HEK293 (cell line): Measurements from ENCODE around the gene CFAP45.

Experiments
- CTCF ChIA-PET: fragments of 350-600 bp; formaldehyde crosslinking; extraction: SDS; loops from one replicate; lab custom pipeline; 2021; ENCODE audit warnings: antibody characterized with exemption; lab: Yijun Ruan, JAX
- POLR2A ChIA-PET: fragments of 300-600 bp; formaldehyde crosslinking; extraction: SDS; loops from one replicate; lab custom pipeline; 2020; ENCODE audit warnings: antibody characterized with exemption, inconsistent platforms; lab: Yijun Ruan, JAX
- H3K27ac ChIP-seq: fragments of 200-500 bp; sonication (Bioruptor generic); 2 replicates; pipeline ENCODE4 v1.5.1; 2014; ENCODE audit warnings: low read depth, low read length, control low read depth, inconsistent platforms; ENCODE audit errors: extremely low read depth
- H3K36me3 ChIP-seq, 2 experiments: fragments of 200-500 bp in 1 of 2; sonication (Bioruptor generic) in 1 of 2; 1 replicate in 1 of 2; 2 replicates in 1 of 2; pipeline ENCODE4 v1.5.1; 2014 to 2017; ENCODE audit warnings: inconsistent platforms in 2 of 2, low read length in 2 of 2; ENCODE audit not compliant: control insufficient read depth in 2 of 2, insufficient read depth in 1 of 2
- H3K4me1 ChIP-seq: fragments of 200-500 bp; sonication (Bioruptor generic); 2 replicates; pipeline ENCODE4 v1.5.1; 2014; ENCODE audit warnings: mild to moderate bottlenecking, low read length, inconsistent platforms; ENCODE audit not compliant: control insufficient read depth, insufficient read depth
- H3K4me3 ChIP-seq: 2 replicates; pipeline ENCODE4 v1.5.1; 2011; ENCODE audit warnings: low read depth, mild to moderate bottlenecking, control low read depth, low read length, moderate library complexity
- H3K9me3 ChIP-seq: fragments of 200-500 bp; sonication (Bioruptor generic); 2 replicates; pipeline ENCODE4 v1.5.1; 2014; ENCODE audit warnings: low read depth, low read length, inconsistent platforms; ENCODE audit not compliant: control insufficient read depth, insufficient read depth
- AEBP2 ChIP-seq: fragments of 450-650 bp; formaldehyde crosslinking; IDR thresholded peaks from 2 replicates; pipeline ENCODE4 v1.5.1; 2016; ENCODE audit warnings: missing biosample characterization, missing genetic modification characterization, borderline replicate concordance
- GLIS1 ChIP-seq: fragments of 450-650 bp; formaldehyde crosslinking; IDR thresholded peaks from 2 replicates; pipeline ENCODE4 v1.5.1; 2016; ENCODE audit warnings: missing biosample characterization, missing genetic modification characterization
- KLF1 ChIP-seq: fragments of 450-650 bp; formaldehyde crosslinking; IDR thresholded peaks from 2 replicates; pipeline ENCODE4 v1.5.1; 2016; ENCODE audit warnings: missing biosample characterization, missing genetic modification characterization
- KLF10 ChIP-seq: fragments of 450-650 bp; IDR thresholded peaks from 2 replicates; pipeline ENCODE4 v1.5.1; 2018; ENCODE audit warnings: missing biosample characterization, mild to moderate bottlenecking, missing genetic modification characterization
- MYNN ChIP-seq: fragments of 450-650 bp; formaldehyde crosslinking; IDR thresholded peaks from 2 replicates; pipeline ENCODE4 v1.5.1; 2016; ENCODE audit warnings: missing biosample characterization, missing genetic modification characterization, borderline replicate concordance
- OSR2 ChIP-seq: fragments of 450-650 bp; formaldehyde crosslinking; IDR thresholded peaks from 2 replicates; pipeline ENCODE4 v1.5.1; 2016; ENCODE audit warnings: missing biosample characterization, missing genetic modification characterization
- ZBTB48 ChIP-seq: fragments of 450-650 bp; formaldehyde crosslinking; IDR thresholded peaks from 2 replicates; pipeline ENCODE4 v1.5.1; 2016; ENCODE audit warnings: missing biosample characterization, missing genetic modification characterization
- ZFHX2 ChIP-seq: fragments of 450-650 bp; formaldehyde crosslinking; conservative IDR thresholded peaks from 2 replicates; pipeline ENCODE4 v1.5.1; 2016; ENCODE audit warnings: missing biosample characterization, missing genetic modification characterization
- ZIC2 ChIP-seq: fragments of 450-650 bp; formaldehyde crosslinking; IDR thresholded peaks from 2 replicates; pipeline ENCODE4 v1.5.1; 2016; ENCODE audit warnings: missing biosample characterization, missing genetic modification characterization
- ZNF280D ChIP-seq: fragments of 450-650 bp; formaldehyde crosslinking; IDR thresholded peaks from 2 replicates; pipeline ENCODE4 v1.5.1; 2016; ENCODE audit warnings: missing biosample characterization, missing genetic modification characterization
- ZNF398 ChIP-seq: fragments of 450-650 bp; formaldehyde crosslinking; IDR thresholded peaks from 2 replicates; pipeline ENCODE4 v1.5.1; 2017; ENCODE audit warnings: missing biosample characterization, missing genetic modification characterization
- ZNF600 ChIP-seq: fragments of 450-650 bp; formaldehyde crosslinking; IDR thresholded peaks from 2 replicates; pipeline ENCODE4 v1.5.1; 2016; ENCODE audit warnings: missing biosample characterization, missing genetic modification characterization
- ZNF664 ChIP-seq: fragments of 450-650 bp; formaldehyde crosslinking; IDR thresholded peaks from 2 replicates; pipeline ENCODE4 v1.5.1; 2016; ENCODE audit warnings: missing biosample characterization, missing genetic modification characterization
- ZNF791 ChIP-seq: fragments of 450-650 bp; formaldehyde crosslinking; IDR thresholded peaks from 2 replicates; pipeline ENCODE4 v1.5.1; 2016; ENCODE audit warnings: missing biosample characterization, missing genetic modification characterization
- TF ChIP-seq, protein P1 (sequence below): fragments of 450-650 bp; formaldehyde crosslinking; IDR thresholded peaks from 2 replicates; pipeline ENCODE4 v1.5.1; 2017; ENCODE audit warnings: missing biosample characterization, missing genetic modification characterization

Gene CFAP45

DNA sequence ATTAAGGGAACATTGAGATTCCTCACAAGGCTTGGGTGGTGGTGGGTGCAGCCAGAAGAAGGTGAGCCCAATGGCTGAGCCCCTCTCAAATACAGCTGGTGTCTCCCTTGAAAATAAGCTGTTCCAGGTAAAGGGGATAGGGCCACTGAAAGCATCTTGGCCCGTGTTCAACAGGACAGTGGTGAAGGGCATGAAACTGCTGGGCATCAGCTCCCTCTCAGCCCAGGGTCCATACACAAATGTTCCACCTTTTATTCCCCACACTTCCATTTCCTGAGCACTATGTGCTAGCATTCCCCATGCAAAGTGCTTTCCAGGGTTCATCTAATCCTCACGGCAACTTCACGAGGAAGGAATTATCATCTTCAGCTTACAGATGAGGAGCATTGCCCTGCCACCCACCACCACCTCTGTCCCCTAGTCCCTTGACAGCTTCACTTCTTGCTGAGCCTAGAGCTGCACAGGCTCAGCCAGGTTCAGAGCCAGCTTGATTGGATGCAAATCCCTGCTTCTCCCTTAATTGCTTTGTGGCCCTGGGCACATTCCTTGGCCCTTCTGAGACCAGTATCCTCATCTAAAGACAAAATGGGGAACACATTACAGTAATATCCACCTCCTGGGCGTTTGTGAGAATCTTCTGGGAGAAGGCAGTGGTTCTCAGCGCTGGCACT is 15.7 kb upstream of the CFAP45 start:
- peaks cover 24% of the 10 kb centered on the region for H3K4me1 ChIP-seq
- TF ChIP-seq ZBTB48 (peak; percentile 99), ZNF664 (tag by site-specific recombination) (peak; percentile 54; the same call in 1 of the 2 replicates), ZNF791 (tag by site-specific recombination) (no peak)
- TF ChIP-seq, all 188 proteins: peak for 2
- CTCF ChIA-PET = interaction anchor here (0.6 to 3.3 kb wide), 9 partner anchors 8 to 92 kb away, joined by 3 to 8 read pairs (median 5); no protein-coding TSS in a partner anchor
- Histone ChIP-seq H3K36me3 (peaks cover 6 to 35% of the 10 kb centered on the region in 2 experiments; a peak in 2 of 3 replicates), H3K27ac (peak overlapping the region; percentile 81), H3K9me3 (no peaks in the 10 kb centered on the region), H3K4me3 (no peak overlapping the region)
- POLR2A ChIA-PET = interaction anchor here (0.5 to 2.4 kb wide), 8 partner anchors 14 to 345 kb away, joined by 3 to 10 read pairs (median 4); partner anchors contain the start of gene IGSF9

DNA sequence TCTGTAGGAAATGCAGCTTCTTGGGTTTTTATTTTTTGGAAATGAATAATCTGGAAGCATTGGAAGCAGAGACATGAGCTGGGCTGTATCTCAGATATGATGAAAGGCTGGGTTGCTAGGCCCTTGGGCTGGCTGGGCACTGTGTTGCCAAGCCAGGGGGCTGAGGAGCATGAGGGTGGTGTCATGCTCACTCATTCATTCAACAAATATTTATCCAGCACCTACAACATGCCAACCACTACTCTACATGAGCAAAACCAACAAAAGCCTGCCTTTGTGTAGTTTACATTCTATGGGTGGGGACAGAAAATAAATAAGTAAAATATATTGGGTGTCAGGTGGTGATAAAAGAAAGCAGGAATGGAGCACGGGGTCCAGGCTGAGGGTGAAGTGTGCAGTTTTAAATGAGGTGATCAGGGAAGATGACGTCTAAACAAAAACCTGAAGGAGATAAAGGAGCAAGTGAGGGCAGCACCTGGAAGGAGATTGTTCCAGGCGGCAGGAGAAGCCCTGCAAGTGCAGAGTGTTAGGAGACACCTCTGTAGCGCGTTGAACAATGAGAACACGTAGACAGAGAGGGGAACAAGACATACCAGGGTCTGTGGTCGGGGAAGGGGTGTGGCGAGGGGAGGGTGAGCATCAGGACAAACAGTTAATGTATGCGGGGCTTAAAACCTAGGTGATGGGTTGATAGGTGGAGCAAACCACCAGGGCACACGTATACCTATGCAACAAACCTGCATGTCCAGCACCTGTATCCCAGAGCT is 14.5 kb upstream of the CFAP45 start:
- ChIA-PET CTCF (interaction anchor here (0.6 to 3.3 kb wide), 8 partner anchors 9 to 1929 kb away, joined by 3 to 8 read pairs (median 3); no protein-coding TSS in a partner anchor), POLR2A (interaction anchor here (0.6 to 2.4 kb wide), 5 partner anchors 16 to 51 kb away, joined by 3 to 10 read pairs (median 3); no protein-coding TSS in a partner anchor)
- no peak overlapping the region for H3K4me3 ChIP-seq
- H3K27ac ChIP-seq = no peak overlapping the region
- H3K9me3 ChIP-seq = no peaks in the 10 kb centered on the region
- H3K36me3 ChIP-seq = peaks cover 6 to 22% of the 10 kb centered on the region in 2 experiments; a peak in 2 of 3 replicates
- TF ChIP-seq AEBP2 (tag by site-specific recombination) (no peak), KLF1 (tag by site-specific recombination) (0 out of 2 replicates have a peak, but pooled peaks have one; percentile 10)
- peaks cover 27% of the 10 kb centered on the region for H3K4me1 ChIP-seq

DNA sequence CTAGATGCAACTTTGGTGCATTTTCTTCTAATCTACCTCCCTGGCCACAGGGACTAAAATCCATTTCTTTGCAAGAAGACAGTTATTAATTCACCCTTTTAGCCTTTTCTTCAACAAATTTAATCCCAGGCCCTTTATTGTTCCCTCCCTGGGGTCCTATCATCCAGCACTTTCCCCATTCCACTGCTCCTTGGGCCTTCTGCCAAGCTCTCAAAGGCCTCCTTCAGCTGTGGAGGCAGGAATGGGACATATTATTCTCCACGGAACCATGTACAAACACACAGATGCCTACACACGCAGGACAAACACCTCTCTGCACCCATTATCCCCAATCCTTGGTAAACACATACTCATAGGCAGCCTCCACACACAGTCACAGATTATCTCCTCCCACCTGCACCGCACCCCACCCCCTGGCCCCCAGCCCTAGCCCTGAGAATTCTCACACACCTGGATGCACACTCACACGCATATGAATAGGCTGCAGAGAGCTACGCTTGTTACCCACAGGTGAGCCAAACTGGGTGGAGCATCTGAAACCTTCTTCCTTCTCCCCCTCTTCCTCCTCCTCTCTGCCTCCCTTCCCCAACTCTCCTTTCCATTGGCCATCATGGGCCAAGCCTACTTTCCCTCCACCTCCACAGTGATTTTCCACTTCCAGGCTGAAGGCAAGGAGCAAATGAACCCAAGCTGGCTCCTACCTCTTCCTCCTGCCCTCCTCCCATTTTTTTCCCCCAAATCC is 13.7 kb upstream of the CFAP45 start:
- no peak overlapping the region for H3K27ac ChIP-seq
- CTCF ChIA-PET = interaction anchor here (0.6 to 0.9 kb wide), 3 partner anchors 82 to 1928 kb away, joined by 3 read pairs; no protein-coding TSS in a partner anchor
- H3K4me1 ChIP-seq = peaks cover 30% of the 10 kb centered on the region
- H3K36me3 ChIP-seq = peaks cover 6 to 14% of the 10 kb centered on the region in 2 experiments; a peak in 2 of 3 replicates
- POLR2A ChIA-PET = no interaction called here
- no peak overlapping the region for H3K4me3 ChIP-seq
- H3K9me3 ChIP-seq = no peaks in the 10 kb centered on the region
- 0 out of 2 replicates have a peak, but pooled peaks have one; percentile 8 for TF ChIP-seq ZNF600 (tag by site-specific recombination)
- TF ChIP-seq ZIC2 (tag by site-specific recombination) = no peak
- TF ChIP-seq ZNF280D (tag by site-specific recombination) = no peak
- no peak for TF ChIP-seq OSR2 (tag by site-specific recombination)
- peak; percentile 97 for TF ChIP-seq ZFHX2 (tag by site-specific recombination)
- TF ChIP-seq GLIS1 (tag by site-specific recombination) = 0 out of 2 replicates have a peak, but pooled peaks have one; percentile 6
- TF ChIP-seq KLF10 = peak; percentile 8; the same call in 1 of the 2 replicates
- no peak for TF ChIP-seq MYNN (tag by site-specific recombination)
- TF ChIP-seq, protein P1, sequence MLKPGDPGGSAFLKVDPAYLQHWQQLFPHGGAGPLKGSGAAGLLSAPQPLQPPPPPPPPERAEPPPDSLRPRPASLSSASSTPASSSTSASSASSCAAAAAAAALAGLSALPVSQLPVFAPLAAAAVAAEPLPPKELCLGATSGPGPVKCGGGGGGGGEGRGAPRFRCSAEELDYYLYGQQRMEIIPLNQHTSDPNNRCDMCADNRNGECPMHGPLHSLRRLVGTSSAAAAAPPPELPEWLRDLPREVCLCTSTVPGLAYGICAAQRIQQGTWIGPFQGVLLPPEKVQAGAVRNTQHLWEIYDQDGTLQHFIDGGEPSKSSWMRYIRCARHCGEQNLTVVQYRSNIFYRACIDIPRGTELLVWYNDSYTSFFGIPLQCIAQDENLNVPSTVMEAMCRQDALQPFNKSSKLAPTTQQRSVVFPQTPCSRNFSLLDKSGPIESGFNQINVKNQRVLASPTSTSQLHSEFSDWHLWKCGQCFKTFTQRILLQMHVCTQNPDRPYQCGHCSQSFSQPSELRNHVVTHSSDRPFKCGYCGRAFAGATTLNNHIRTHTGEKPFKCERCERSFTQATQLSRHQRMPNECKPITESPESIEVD (tag by site-specific recombination) = 0 out of 2 replicates have a peak, but pooled peaks have one; percentile 48
- 0 out of 2 replicates have a peak, but pooled peaks have one; percentile 24 for TF ChIP-seq ZNF398 (tag by site-specific recombination)
